ENCODE results near the gene GBP3. TPM values are rescaled to one million over a fixed set of nuclear protein-coding genes. Genes with fewer than 3 reads are reported as not detected.

The GBP3 gene
- total and polyA plus RNA-seq, 4 donors: 2.0 to 8.8 (median 4.4) TPM

GRCh38 chr1:88979749-88980116, 42.9 kb downstream of the GBP3 start:
- no peak for DNase-seq (ENCODE audit: low spot score)
- Histone ChIP-seq H3K36me3 (ENCODE audit: control insufficient read depth in 4 of 4, insufficient read depth in 3 of 4, low read depth in 1 of 4, low read length in 3 of 4) (peaks cover 0 to 3% (median 0%) of the 10 kb centered on the region in 4 donors), H3K27me3 (ENCODE audit: control insufficient read depth in 4 of 4, insufficient read depth in 4 of 4, low read length in 3 of 4) (no peaks in the 10 kb centered on the region), H3K9ac (ENCODE audit: low read depth in 1 of 2, low read length in 2 of 2) (no peak overlapping the region), H3K9me3 (ENCODE audit: control insufficient read depth in 4 of 4, low read length in 3 of 4) (no peaks in the 10 kb centered on the region), H3K4me1 (ENCODE audit: control insufficient read depth in 4 of 4, insufficient read depth in 4 of 4, low read length in 3 of 4) (peaks cover 3 to 15% (median 8%) of the 10 kb centered on the region in 4 donors), H3K27ac (ENCODE audit: low read depth in 1 of 2, low read length in 2 of 2) (no peak overlapping the region), H3K4me3 (ENCODE audit: low read depth in 1 of 3, low read length in 3 of 3) (no peak overlapping the region)
- TF ChIP-seq, protein P1, sequence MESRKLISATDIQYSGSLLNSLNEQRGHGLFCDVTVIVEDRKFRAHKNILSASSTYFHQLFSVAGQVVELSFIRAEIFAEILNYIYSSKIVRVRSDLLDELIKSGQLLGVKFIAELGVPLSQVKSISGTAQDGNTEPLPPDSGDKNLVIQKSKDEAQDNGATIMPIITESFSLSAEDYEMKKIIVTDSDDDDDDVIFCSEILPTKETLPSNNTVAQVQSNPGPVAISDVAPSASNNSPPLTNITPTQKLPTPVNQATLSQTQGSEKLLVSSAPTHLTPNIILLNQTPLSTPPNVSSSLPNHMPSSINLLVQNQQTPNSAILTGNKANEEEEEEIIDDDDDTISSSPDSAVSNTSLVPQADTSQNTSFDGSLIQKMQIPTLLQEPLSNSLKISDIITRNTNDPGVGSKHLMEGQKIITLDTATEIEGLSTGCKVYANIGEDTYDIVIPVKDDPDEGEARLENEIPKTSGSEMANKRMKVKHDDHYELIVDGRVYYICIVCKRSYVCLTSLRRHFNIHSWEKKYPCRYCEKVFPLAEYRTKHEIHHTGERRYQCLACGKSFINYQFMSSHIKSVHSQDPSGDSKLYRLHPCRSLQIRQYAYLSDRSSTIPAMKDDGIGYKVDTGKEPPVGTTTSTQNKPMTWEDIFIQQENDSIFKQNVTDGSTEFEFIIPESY (IDR thresholded peaks at IDR 0.05): no peak
- TF ChIP-seq JUND (IDR thresholded peaks at IDR 0.05) (no peak), TAF1 (conservative IDR thresholded peaks at IDR 0.05) (no peak), FOXA1 (IDR thresholded peaks at IDR 0.05) (no peak), HNF4A (conservative IDR thresholded peaks at IDR 0.05) (no peak), RAD21 (IDR thresholded peaks at IDR 0.05) (no peak), SP1 (IDR thresholded peaks at IDR 0.05) (no peak), YY1 (IDR thresholded peaks at IDR 0.05) (no peak), CTCF (IDR thresholded peaks at IDR 0.05; ENCODE audit: low read depth, low read length, missing input control) (no peak), HNF4G (IDR thresholded peaks at IDR 0.05) (no peak), GABPA (IDR thresholded peaks at IDR 0.05 in 1 of 2, conservative IDR thresholded peaks at IDR 0.05 in 1 of 2) (no peak), NR2F2 (IDR thresholded peaks at IDR 0.05) (no peak), FOXA2 (IDR thresholded peaks at IDR 0.05) (no peak), RXRA (IDR thresholded peaks at IDR 0.05) (no peak), EGR1 (IDR thresholded peaks at IDR 0.05; ENCODE audit: low read depth in 2 of 2) (no peak)
- TF ChIP-seq, protein P2, sequence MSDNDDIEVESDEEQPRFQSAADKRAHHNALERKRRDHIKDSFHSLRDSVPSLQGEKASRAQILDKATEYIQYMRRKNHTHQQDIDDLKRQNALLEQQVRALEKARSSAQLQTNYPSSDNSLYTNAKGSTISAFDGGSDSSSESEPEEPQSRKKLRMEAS (IDR thresholded peaks at IDR 0.05): no peak
- TF ChIP-seq, protein P3, sequence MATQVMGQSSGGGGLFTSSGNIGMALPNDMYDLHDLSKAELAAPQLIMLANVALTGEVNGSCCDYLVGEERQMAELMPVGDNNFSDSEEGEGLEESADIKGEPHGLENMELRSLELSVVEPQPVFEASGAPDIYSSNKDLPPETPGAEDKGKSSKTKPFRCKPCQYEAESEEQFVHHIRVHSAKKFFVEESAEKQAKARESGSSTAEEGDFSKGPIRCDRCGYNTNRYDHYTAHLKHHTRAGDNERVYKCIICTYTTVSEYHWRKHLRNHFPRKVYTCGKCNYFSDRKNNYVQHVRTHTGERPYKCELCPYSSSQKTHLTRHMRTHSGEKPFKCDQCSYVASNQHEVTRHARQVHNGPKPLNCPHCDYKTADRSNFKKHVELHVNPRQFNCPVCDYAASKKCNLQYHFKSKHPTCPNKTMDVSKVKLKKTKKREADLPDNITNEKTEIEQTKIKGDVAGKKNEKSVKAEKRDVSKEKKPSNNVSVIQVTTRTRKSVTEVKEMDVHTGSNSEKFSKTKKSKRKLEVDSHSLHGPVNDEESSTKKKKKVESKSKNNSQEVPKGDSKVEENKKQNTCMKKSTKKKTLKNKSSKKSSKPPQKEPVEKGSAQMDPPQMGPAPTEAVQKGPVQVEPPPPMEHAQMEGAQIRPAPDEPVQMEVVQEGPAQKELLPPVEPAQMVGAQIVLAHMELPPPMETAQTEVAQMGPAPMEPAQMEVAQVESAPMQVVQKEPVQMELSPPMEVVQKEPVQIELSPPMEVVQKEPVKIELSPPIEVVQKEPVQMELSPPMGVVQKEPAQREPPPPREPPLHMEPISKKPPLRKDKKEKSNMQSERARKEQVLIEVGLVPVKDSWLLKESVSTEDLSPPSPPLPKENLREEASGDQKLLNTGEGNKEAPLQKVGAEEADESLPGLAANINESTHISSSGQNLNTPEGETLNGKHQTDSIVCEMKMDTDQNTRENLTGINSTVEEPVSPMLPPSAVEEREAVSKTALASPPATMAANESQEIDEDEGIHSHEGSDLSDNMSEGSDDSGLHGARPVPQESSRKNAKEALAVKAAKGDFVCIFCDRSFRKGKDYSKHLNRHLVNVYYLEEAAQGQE (IDR thresholded peaks at IDR 0.05): no peak
- TF ChIP-seq, protein P4, sequence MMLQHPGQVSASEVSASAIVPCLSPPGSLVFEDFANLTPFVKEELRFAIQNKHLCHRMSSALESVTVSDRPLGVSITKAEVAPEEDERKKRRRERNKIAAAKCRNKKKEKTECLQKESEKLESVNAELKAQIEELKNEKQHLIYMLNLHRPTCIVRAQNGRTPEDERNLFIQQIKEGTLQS (IDR thresholded peaks at IDR 0.05): no peak
